ENCODE results near the gene TARS2.
A peak's percentile ranks its signal among the peaks of the same experiment; 100 is the strongest.

TARS2 gene

DNA sequence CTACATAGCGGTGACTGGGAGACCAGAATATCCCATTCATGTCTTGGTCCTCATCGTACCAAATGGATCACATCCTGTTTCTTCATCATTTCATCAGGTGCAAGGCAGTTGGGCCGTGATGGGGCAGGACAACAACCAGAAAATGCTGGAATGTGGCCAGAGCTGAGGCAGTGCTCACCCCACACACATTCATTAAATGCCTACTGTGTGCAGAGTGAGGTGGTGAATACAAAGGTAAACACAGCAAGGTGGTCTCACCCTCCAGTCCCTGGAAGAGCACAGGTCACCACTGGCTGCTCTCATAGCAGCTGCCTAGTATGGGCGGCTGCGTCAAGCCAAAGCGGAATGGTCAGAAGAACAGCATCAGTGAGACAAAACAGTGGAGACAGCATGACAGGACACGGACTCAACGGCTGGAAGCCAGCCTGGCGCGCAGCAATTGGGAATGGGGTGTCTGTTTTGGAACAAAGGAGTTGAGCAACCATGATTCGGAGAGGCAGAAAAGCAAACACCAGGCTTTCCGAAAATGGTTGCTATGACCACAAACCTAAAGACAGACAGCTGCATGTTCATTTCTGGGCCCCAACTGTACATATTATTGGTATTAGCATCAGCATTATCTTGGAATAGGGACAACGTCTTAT, 56.4 kb downstream of the TARS2 start:
- DNase-seq, result no peak

DNA sequence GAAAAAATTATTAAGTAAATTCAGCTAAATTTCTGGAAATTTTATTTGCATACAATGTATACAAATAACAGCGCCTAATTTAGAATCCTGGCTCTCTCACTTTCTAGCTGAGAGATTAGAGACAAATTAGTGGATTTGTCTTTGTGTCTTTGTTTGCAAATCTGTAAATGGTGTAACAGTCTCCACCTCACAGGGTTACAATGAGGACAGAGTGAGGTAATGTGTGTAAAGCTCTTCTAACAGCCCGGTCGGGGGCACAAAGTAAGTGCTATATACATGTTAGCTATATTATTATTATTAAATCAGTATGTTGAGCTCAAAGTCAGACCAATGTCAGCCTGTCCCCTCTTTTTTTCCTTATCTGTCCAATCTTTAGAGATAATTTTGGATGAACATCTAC, 57.0 kb downstream of the TARS2 start:
- DNase-seq, result no peak

DNA sequence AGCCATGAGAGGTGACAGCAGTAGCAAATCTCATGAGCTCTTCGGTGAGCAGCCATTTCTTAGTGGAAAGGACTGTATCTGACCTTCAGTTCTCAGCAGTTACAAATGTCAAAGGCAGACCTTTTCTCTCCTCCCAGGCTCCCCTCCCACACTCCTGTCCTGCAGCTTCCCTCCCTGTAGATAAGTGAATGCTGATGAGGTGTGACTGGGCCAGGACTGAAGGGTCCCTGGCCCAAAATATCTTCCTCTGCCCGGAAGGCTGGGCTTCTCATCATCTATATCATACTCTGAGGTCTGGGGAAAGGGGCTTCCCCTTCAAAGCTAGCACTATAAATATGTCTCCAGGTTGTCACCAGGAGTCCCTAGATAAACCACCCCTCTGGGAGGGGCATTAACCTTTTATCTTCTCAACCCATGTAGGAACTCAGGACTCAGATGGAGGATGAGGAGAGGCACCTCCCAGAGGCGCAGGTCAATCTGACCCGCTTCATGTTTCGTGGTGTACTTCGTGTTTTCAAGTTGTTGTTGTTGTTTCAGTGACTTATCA, 58.3 kb downstream of the TARS2 start:
- no peak for DNase-seq

GRCh38 chr1:150546294-150546937, 59.2 kb downstream of the TARS2 start:
- no peak for DNase-seq

DNA sequence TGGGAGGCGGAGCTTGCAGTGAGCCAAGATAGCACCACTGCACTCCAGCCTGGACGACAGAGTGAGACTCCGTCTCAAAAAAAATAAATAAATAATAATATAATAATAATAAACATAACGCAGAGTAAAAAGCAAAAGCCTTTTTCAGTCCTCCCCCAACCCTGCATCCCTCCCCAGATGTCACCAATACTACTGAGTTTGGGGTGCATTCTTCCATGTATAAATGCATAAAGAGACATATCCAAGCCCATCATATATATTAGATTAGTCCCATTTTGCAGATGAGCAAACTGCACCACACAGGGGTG, 61.1 kb downstream of the TARS2 start:
- DNase-seq, result no peak

DNA sequence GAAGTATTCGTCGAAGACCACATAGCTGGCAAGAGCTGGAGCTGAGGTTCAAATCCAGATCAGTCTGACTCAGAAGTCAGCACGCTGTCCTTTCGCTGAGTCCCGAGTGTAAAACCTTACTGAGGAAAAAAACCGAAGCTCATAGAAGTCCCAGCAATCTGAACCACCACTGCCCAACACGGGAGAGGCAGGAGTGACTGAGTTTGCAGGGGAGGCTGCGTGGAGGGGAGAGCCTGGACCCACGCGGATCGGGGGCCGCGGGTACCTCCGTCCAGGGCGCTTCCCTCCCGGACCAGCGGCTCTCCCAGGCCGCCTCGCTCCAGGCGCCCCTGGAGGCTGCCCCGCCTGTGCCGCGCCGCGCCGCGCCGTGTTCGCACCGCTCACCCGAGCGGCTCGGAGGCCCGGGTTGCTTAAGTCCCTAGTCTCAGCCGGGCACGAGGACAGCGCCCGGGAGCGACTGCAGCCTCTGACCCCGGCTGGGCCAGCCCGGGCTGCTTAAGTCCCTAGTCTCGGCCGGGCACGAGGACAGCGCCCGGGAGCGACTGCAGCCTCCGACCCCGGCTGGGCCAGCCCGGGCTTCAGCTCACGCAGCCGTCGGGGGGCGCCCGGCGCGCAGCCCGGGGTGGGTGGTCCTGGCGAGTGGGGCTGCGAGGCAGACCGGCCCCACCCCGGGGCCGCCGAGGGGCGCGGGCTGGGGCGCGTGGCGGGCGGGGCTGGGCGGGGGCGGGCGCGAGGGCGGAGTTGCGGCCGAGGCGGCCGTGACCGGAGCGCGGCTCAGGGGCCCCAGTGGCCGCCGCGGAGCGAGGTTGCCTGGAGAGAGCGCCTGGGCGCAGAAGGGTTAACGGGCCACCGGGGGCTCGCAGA, 61.6 kb downstream of the TARS2 start, which contains the start of gene ADAMTSL4:
TSS of gene ADAMTSL4 (plus strand) at position 777 of the 864 bp plus-strand sequence. CDS start 2,881 bp downstream, outside the sequence.
- peak; percentile 38 for DNase-seq

GRCh38 chr1:150549496-150550221, 62.4 kb downstream of the TARS2 start:
- DNase-seq, result no peak

GRCh38 chr1:150550222-150551050, 63.2 kb downstream of the TARS2 start:
- no peak for DNase-seq

DNA sequence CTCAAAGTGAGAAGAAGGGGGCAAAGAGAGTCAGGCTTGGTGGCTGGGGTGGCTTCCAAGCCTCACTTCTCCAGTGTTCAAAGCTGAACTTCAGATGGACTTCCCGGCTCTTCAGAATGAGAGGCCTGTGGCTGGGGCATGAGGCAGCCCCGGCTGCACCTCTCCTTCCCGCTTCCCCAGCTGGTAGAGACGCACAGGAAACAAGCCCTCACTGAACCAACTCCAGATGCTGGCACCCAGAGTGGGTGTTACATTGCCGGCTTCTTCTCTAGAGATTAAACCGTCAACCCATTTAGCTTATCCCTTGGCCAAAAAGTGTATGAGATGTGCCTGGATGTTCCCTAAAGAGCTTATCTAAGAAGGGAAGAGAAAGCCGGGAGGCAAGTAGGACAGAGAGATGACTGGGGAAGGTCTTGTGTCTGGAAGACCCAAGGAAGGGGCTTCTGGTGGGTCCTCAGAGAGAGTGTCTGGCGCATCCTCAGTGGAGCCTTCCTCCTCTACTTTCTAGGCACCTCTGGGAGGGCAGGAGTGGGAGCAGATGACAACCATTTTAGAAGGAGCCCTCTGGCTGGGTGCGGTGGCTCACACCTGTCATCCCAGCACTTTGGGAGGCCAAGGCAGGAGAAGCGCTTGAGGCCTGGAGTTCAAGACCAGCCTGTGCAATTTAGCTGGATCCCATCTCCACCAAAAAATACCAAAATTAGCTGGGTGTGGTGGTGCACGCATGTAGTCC, 64.0 kb downstream of the TARS2 start:
- DNase-seq, result no peak

- no peak for DNase-seq
Measured at GRCh38 chr1:150551784-150552127, 64.5 kb downstream of the TARS2 start.

GRCh38 chr1:150552128-150552910, 65.1 kb downstream of the TARS2 start:
- DNase-seq, result no peak

DNA sequence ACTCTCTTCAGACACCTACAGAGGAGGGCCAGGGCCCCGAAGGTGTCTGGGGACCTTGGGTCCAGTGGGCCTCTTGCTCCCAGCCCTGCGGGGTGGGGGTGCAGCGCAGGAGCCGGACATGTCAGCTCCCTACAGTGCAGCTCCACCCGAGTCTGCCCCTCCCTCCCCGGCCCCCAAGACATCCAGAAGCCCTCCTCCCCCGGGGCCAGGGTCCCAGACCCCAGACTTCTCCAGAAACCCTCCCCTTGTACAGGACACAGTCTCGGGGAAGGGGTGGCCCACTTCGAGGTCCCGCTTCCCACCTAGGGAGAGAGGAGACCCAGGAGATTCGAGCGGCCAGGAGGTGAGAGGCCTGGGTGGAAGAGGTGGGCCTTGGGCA, 65.7 kb downstream of the TARS2 start:
- DNase-seq, result no peak

DNA sequence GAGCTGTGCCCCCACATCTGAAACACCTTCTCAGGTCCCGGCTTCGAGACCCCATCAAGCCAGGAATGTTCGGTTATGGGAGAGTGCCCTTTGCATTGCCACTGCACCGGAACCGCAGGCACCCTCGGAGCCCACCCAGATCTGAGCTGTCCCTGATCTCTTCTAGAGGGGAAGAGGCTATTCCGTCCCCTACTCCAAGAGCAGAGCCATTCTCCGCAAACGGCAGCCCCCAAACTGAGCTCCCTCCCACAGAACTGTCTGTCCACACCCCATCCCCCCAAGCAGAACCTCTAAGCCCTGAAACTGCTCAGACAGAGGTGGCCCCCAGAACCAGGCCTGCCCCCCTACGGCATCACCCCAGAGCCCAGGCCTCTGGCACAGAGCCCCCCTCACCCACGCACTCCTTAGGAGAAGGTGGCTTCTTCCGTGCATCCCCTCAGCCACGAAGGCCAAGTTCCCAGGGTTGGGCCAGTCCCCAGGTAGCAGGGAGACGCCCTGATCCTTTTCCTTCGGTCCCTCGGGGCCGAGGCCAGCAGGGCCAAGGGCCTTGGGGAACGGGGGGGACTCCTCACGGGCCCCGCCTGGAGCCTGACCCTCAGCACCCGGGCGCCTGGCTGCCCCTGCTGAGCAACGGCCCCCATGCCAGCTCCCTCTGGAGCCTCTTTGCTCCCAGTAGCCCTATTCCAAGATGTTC, 66.3 kb downstream of the TARS2 start:
- no peak for DNase-seq

GRCh38 chr1:150554086-150554452, 66.8 kb downstream of the TARS2 start:
- no peak for DNase-seq

GRCh38 chr1:150555198-150555970, 68.2 kb downstream of the TARS2 start:
- DNase-seq, result no peak

DNA sequence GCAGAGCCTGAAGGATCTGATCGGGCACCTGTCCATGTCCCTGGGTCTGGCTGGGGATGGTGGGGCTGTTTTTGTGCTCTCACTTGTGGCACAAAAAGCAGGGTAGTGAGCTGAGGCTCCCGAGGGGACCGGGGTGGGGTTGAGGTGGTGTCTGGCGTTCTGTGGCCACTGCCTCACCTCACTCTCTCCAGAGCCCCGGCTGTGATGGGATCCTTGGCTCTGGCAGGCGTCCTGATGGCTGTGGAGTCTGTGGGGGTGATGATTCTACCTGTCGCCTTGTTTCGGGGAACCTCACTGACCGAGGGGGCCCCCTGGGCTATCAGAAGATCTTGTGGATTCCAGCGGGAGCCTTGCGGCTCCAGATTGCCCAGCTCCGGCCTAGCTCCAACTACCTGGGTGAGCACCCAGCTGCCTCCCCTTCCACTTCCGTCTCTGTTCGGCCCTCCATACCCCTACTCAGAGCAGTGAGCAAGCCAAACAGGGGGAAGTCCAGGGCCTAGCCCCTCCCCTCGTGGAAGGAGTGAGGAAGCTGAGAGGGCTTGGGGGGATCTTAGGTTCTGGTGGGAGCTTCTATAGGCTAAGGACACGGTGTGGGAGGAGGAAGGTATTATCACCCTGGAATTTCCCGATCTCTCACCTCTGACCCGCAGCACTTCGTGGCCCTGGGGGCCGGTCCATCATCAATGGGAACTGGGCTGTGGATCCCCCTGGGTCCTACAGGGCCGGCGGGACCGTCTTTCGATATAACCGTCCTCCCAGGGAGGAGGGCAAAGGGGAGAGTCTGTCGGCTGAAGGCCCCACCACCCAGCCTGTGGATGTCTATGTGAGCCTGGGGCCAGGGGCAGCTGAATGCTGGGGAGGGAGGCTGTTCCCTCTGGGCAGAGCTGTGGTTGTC, 69.0 kb downstream of the TARS2 start:
- no peak for DNase-seq

- no peak for DNase-seq
Measured at GRCh38 chr1:150557065-150557600, 69.9 kb downstream of the TARS2 start.
